GM11168 (cell line): ENCODE results near the gene TCF15.

Source experiments
- in situ Hi-C: fragments of 300-500 bp; cut with MboI; formaldehyde crosslinking; loops from one replicate; pipeline ENCODE4 v1.12.0; 2022; ENCODE audit warnings: low sequenced_read_pairs; ENCODE audit not compliant: unreplicated experiment

Gene TCF15

GRCh38 chr20:617934-618690 lies 8.0 kb upstream of the TCF15 start:
- in situ Hi-C loops: no loop called here

- in situ Hi-C loops: no loop called here
Measured at GRCh38 chr20:615514-615913, 5.4 kb upstream of the TCF15 start.

GRCh38 chr20:611843-612185 lies 1.7 kb upstream of the TCF15 start:
- in situ Hi-C loops: no loop called here

DNA sequence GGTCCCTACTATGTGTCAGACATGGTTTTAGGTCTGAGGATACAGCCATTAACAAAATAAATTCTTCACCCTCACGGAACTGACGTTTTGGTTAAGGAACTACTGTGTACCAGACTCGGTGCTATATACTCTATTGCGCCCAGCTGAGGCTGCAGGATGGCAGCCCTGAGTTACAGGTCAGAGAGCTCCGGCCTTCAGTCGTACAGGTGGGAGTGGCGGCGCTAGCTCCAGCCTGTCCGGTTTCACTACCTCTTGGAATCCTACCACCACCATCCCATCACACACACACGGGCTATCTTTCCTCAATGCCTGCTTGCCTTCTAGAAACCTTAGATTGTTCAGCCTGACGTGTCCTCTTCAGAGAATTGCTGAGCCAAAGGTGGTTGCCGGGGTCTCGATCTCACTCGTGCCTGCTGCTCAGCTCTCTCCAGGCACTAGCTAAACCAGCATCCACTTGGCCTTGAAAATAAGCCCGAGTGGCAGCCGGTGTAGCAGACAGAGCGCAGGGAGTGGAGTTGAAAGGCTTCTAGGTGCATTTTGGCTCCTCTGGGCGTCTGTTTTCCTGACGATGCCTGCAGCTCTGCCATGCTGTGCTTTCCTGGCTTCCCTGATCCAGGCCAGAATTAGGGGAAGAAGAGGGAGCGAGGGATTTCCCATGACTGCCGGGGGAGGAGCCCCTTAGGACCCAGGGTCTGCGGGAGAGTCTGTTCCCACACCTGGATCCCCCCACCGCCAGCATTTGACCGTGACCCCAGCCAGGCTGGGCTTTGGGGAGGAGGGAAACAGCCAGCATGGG lies 1.1 kb upstream of the TCF15 start:
- in situ Hi-C loops: no loop called here

DNA sequence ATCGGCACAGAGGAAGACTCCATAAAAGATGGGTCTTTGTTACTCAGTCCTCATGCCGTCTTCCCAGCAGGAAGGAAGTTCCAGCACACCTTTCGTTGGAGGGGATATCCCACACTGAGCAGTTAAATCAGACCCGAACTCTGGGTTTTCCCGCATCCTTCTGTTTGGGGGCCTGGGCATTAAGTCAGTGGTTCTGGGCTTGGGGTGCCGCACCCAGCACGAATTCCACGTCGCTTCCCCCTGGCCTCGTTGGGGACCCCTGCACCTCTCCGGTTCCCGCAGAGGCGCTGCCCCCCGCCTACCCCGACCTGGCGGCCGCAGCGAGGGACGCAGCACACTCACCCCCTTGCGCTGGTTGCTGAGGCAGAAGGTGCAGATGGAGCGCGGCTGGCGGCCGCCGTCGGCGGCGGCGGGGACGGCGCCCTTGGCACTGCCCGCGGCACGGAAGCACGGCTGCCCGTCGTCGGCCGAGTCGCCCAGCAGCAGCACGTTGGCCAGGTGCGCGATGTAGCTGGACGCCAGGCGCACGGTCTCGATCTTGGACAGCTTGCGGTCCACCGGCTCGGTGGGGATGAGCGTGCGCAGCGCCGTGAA lies 641 bp downstream of the TCF15 start:
- in situ Hi-C loops: no loop called here

DNA sequence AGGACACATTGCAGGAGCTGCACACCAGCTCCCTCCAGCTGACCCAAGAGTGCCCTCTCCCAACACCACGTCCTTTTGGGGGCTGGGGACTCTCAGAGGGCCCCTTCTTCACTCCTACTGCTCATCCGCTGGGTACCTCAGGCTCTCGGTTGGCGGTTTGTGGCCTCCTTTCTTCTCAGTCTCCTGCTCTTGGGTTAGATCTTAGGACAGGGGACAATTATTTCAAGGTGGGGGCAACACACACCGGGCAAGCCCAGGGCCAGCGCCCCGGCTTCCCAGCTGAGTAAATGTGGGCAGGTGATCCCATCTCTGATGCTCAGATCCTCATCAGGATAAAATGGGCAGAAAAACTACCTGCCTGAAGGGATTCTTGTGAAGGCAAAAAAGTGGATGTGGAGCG lies 1.1 kb downstream of the TCF15 start:
- in situ Hi-C loops: no loop called here

GRCh38 chr20:607476-607875 lies 2.6 kb downstream of the TCF15 start:
- in situ Hi-C loops: no loop called here

- in situ Hi-C loops: no loop called here
Measured at GRCh38 chr20:605237-605636, 4.9 kb downstream of the TCF15 start.

- in situ Hi-C loops: no loop called here
Measured at GRCh38 chr20:603116-603640, 6.9 kb downstream of the TCF15 start.

- in situ Hi-C loops: no loop called here
Measured at GRCh38 chr20:602111-602970, 7.8 kb downstream of the TCF15 start.

GRCh38 chr20:600736-601135 lies 9.4 kb downstream of the TCF15 start:
- in situ Hi-C loops: no loop called here

DNA sequence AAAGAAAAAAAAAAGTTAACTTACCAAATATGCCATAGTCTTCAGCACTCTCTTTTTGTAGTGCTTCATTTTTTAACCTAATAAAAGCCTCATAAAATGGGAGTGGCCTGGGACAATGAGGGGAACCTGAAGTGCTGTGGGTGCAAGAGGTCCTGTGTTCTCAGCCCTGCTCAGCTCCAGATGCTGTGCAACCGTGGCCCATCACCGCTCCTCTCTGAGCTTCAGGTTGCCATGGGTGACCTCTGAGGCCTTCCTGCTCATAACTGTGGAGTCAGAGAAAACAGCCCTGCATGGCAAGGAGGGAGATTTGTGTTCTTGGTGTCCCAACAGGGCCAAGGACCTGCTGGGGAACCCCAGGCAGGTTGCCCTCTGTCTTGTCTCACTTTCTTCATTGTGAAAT lies 10.0 kb downstream of the TCF15 start:
- in situ Hi-C loops: no loop called here

- in situ Hi-C loops: no loop called here
Measured at GRCh38 chr20:598133-598850, 11.8 kb downstream of the TCF15 start.

DNA sequence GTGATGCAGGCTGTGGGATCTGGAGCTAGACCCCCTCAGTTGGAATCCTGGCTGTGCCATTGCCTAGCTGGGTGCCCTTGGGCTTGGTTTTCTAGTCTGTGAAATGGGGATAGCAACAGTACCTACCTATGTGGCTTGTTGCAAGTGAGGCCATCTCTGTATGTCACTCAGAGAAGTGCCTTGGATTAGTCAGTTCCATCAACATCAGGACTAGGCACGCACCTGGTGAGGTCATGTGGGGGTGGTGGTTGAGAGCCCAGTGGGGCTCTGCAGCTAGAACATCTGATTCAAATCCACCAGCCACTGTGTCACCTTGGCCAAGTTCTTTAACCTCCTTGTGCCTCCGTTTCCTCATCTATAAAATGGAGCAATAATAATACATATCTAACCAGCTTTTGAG lies 12.5 kb downstream of the TCF15 start:
- in situ Hi-C loops: no loop called here

DNA sequence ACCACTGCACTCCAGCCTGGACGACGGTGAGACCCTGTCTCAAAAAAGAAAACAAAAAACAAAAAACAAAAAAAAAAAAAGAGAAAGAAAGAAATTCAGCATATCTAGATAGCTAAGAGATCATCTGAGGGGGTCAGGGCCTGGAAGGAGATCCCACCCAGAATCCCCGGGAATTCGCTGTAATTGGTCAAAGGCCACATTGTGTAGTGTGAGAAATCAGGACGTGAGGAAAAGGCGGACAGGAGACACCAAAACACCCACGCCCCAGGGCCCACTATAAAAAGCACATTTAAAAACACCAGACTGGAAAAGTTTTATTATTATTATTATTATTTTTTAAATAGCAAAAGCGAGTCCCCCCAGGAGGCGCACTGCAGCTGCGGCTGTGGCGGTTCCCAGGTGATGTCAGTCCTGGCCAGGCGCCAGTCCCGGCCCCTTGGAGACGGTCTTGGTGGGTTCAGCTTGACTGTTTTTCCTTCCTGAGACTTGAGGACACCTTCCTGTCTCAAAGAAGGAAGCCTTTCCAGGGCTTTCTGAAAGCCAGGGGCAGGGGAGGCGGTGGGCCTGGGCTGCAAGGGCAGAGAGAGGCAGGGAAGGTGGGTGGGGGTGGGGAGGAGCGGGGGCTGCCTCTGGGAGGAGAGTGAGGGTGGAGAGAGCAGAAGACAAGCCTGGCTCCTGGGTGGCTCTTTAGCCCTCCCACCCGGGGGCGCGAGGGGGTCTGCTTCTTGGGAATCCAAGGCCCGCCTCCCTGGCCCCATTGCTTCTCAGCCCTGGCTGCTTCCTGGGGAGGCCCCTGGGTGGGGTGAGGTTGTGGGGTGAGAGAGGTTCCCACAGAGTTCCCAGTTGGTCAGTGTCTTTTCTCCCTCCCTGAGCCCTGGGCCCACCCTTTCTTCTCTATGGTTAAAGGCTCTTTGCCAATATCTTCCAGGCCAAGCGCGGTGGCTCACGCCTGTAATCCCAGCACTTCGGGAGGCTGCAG lies 14.5 kb downstream of the TCF15 start:
- in situ Hi-C loops: no loop called here

- in situ Hi-C loops: no loop called here
Measured at GRCh38 chr20:592506-592905, 17.6 kb downstream of the TCF15 start.

GRCh38 chr20:591941-592340 lies 18.2 kb downstream of the TCF15 start:
- in situ Hi-C loops: no loop called here

- in situ Hi-C loops: no loop called here
Measured at GRCh38 chr20:588932-589672, 21.0 kb downstream of the TCF15 start.
